CD4-positive, alpha-beta T cell (primary cell): ENCODE data around the gene PTGR2. TPM values are rescaled to one million over a fixed set of nuclear protein-coding genes. Genes with fewer than 3 reads are reported as not detected.

Source experiments
- ATAC-seq: fragments of 200-7000 bp; cut with Tn5 transposase; one replicate; pipeline ENCODE4 v1.10.0; 2022; ENCODE audit warnings: mild to moderate bottlenecking; ENCODE audit not compliant: poor library complexity
- CTCF ChIA-PET: fragments of 350-600 bp; sonication (Branson Sonifier 250); formaldehyde crosslinking; loops from one replicate; lab custom pipeline; 2021; ENCODE audit warnings: antibody characterized with exemption, inconsistent platforms; lab: Charles Lee
- POLR2A ChIA-PET: fragments of 350-600 bp; sonication (Branson Sonifier 250); formaldehyde crosslinking; loops from one replicate; lab custom pipeline; 2021; ENCODE audit warnings: antibody characterized with exemption, inconsistent platforms; lab: Charles Lee
- DNase-seq, 14 experiments: peaks; one replicate each; pipeline ENCODE4 v3.0.0-alpha.2; 2013 to 2020; ENCODE audit warnings: mixed read lengths in 2 of 14
- H3K27ac ChIP-seq, 2 donors: one replicate each; pipeline versions ENCODE4 v1.5.1 to v1.7.0; 2013; ENCODE audit warnings: low read length in 2 of 2, low read depth in 1 of 2, mild to moderate bottlenecking in 1 of 2
- H3K27me3 ChIP-seq, 2 experiments: 1 replicate in 1 of 2; 2 replicates in 1 of 2; pipeline versions ENCODE4 v1.6.1 to v1.7.0; 2013; ENCODE audit warnings: low read length in 2 of 2, control low read depth in 1 of 2, mild to moderate bottlenecking in 1 of 2, moderate library complexity in 1 of 2; ENCODE audit not compliant: insufficient read depth in 2 of 2, control insufficient read depth in 1 of 2
- H3K36me3 ChIP-seq: one replicate; pipeline ENCODE4 v1.6.1; 2013; ENCODE audit warnings: low read length, control low read depth; ENCODE audit not compliant: insufficient read depth
- H3K4me1 ChIP-seq: one replicate; pipeline ENCODE4 v1.6.1; 2013; ENCODE audit warnings: low read length, control low read depth; ENCODE audit not compliant: insufficient read depth
- H3K4me3 ChIP-seq: one replicate; pipeline ENCODE4 v1.5.1; 2013; ENCODE audit warnings: mild to moderate bottlenecking, low read length, moderate library complexity
- H3K9me3 ChIP-seq, 2 experiments: 1 replicate in 1 of 2; 2 replicates in 1 of 2; pipeline versions ENCODE4 v1.6.1 to v1.7.0; 2013; ENCODE audit warnings: low read length in 2 of 2, mild to moderate bottlenecking in 2 of 2, control low read depth in 1 of 2, moderate library complexity in 1 of 2; ENCODE audit not compliant: control insufficient read depth in 1 of 2, insufficient read depth in 1 of 2
- H3K27ac Mint-ChIP-seq: one replicate; pipeline ENCODE4 v1.8.0; 2020; ENCODE audit warnings: mixed read lengths
- H3K27me3 Mint-ChIP-seq: one replicate; pipeline ENCODE4 v1.8.0; 2021; ENCODE audit warnings: mixed read lengths
- H3K36me3 Mint-ChIP-seq: one replicate; pipeline ENCODE4 v1.8.0; 2021; ENCODE audit warnings: low read depth, mixed read lengths
- H3K4me1 Mint-ChIP-seq: one replicate; pipeline ENCODE4 v1.8.0; 2021; ENCODE audit warnings: low read depth, mixed read lengths
- H3K4me3 Mint-ChIP-seq: one replicate; pipeline ENCODE4 v1.8.0; 2020; ENCODE audit warnings: mild to moderate bottlenecking, mixed read lengths
- H3K9me3 Mint-ChIP-seq: one replicate; pipeline ENCODE4 v1.8.0; 2020; ENCODE audit warnings: mixed read lengths
- intact Hi-C, 2 experiments: fragments of 100-400 bp; cut with DNase I in 1 of 2; cut with micrococcal nuclease in 1 of 2; formaldehyde crosslinking; loops; one replicate each; pipeline versions ENCODE4 v1.15.1 to v1.9.0; 2023 to 2025; cut with DNase I, micrococcal nuclease
- total RNA-seq, 174 experiments: library from RNA in 2 of 174; stranded (reverse) in 2 of 174; gene quantifications; one replicate each; pipeline ENCODE4 v1.2.3 and lab custom pipeline; 2021 to 2026
- TF ChIP-seq, protein P1 (sequence below): fragments of 200-600 bp; IDR thresholded peaks from one replicate; pipeline ENCODE4 v1.8.0; 2022; ENCODE audit warnings: antibody characterized with exemption, mild to moderate bottlenecking

The PTGR2 gene
- total RNA-seq, 2 experiments from 2014 or later: 0.70 to 1.1 TPM

- Histone ChIP-seq H3K4me1 (peaks cover 3% of the 10 kb centered on the region), H3K36me3 (no peaks in the 10 kb centered on the region), H3K27ac (no peak overlapping the region), H3K27me3 (no peaks in the 10 kb centered on the region), H3K4me3 (no peak overlapping the region), H3K9me3 (no peaks in the 10 kb centered on the region)
- intact Hi-C loops: loop anchor here in 1 of 2 experiments (5.0 kb wide), 1 partner anchor 33 kb away; no protein-coding TSS in a partner anchor
- CTCF ChIA-PET: no interaction called here
- POLR2A ChIA-PET: no interaction called here
- no peak for ATAC-seq
- TF ChIP-seq, protein P1, sequence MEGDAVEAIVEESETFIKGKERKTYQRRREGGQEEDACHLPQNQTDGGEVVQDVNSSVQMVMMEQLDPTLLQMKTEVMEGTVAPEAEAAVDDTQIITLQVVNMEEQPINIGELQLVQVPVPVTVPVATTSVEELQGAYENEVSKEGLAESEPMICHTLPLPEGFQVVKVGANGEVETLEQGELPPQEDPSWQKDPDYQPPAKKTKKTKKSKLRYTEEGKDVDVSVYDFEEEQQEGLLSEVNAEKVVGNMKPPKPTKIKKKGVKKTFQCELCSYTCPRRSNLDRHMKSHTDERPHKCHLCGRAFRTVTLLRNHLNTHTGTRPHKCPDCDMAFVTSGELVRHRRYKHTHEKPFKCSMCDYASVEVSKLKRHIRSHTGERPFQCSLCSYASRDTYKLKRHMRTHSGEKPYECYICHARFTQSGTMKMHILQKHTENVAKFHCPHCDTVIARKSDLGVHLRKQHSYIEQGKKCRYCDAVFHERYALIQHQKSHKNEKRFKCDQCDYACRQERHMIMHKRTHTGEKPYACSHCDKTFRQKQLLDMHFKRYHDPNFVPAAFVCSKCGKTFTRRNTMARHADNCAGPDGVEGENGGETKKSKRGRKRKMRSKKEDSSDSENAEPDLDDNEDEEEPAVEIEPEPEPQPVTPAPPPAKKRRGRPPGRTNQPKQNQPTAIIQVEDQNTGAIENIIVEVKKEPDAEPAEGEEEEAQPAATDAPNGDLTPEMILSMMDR: no peak
- no peak for DNase-seq
- Mint-ChIP-seq H3K27me3 (no peaks in the 10 kb centered on the region), H3K27ac (no peak overlapping the region), H3K9me3 (no peaks in the 10 kb centered on the region), H3K4me3 (no peak overlapping the region), H3K4me1 (peaks cover 5% of the 10 kb centered on the region), H3K36me3 (no peaks in the 10 kb centered on the region)
Measured at GRCh38 chr14:73820631-73821030, 31.0 kb upstream of the PTGR2 start.

- CTCF ChIA-PET: interaction anchor here (6.6 kb wide), 1 partner anchor 93 kb away, joined by 68 read pairs; no protein-coding TSS in a partner anchor
- no peak overlapping the region for H3K27ac ChIP-seq
- no peak for DNase-seq
- H3K9me3 ChIP-seq: no peaks in the 10 kb centered on the region
- no peaks in the 10 kb centered on the region for H3K36me3 ChIP-seq
- no peak overlapping the region for H3K4me3 ChIP-seq
- H3K4me1 Mint-ChIP-seq: no peaks in the 10 kb centered on the region
- H3K27ac Mint-ChIP-seq: no peak overlapping the region
- ATAC-seq: no peak
- intact Hi-C loops: loop anchor here in 1 of 2 experiments (5.0 kb wide), 1 partner anchor 36 kb away; no protein-coding TSS in a partner anchor
- POLR2A ChIA-PET: interaction anchor here (1.0 to 1.3 kb wide), 2 partner anchors 95 to 170 kb away, joined by 3 to 4 read pairs; no protein-coding TSS in a partner anchor
- no peaks in the 10 kb centered on the region for H3K27me3 ChIP-seq
- no peaks in the 10 kb centered on the region for H3K36me3 Mint-ChIP-seq
- TF ChIP-seq, protein P1: no peak
- H3K27me3 Mint-ChIP-seq: no peaks in the 10 kb centered on the region
- H3K4me1 ChIP-seq: peaks cover 3% of the 10 kb centered on the region
- no peaks in the 10 kb centered on the region for H3K9me3 Mint-ChIP-seq
- H3K4me3 Mint-ChIP-seq: no peak overlapping the region
Measured at GRCh38 chr14:73823339-73823885, 28.2 kb upstream of the PTGR2 start.

DNA sequence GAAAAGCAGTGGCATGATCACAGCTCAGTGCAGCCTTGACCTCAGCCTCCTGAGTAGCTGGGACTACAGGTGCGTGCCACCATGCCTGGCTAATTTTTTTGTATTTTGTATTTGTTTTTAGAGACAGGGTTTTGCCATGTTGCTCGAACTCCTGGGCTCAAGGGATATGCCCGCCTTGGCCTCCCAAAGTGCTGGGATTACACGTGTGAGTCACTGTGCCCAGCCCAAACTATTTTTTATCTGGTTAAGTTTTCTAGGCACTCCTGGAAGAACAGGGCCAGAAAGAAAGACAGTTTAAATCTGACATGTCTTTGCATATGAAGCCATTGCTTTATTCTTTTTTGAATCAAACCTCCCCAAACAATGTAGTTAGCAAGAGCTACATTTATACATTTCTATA lies 27.5 kb upstream of the PTGR2 start:
- ChIA-PET CTCF (interaction anchor here (0.7 to 6.6 kb wide), 3 partner anchors 29 to 94 kb away, joined by 3 to 68 read pairs (median 3); no protein-coding TSS in a partner anchor), POLR2A (interaction anchor here (1.5 to 2.3 kb wide), 2 partner anchors 52 to 95 kb away, joined by 5 to 14 read pairs; no protein-coding TSS in a partner anchor)
- ATAC-seq (no peak), DNase-seq (no peak)
- Histone ChIP-seq H3K4me1 (peaks cover 3% of the 10 kb centered on the region), H3K36me3 (no peaks in the 10 kb centered on the region), H3K27me3 (no peaks in the 10 kb centered on the region), H3K4me3 (no peak overlapping the region), H3K9me3 (no peaks in the 10 kb centered on the region), H3K27ac (no peak overlapping the region)
- Mint-ChIP-seq H3K27ac (no peak overlapping the region), H3K4me1 (no peaks in the 10 kb centered on the region), H3K36me3 (no peaks in the 10 kb centered on the region), H3K9me3 (no peaks in the 10 kb centered on the region), H3K27me3 (no peaks in the 10 kb centered on the region), H3K4me3 (no peak overlapping the region)
- intact Hi-C loops: loop anchor here (2.0 to 5.0 kb wide), 3 partner anchors 37 to 71 kb away; no protein-coding TSS in a partner anchor
- TF ChIP-seq, protein P1: no peak
